ENCODE data around the gene DMRTA1. TPM values are rescaled to one million over a fixed set of nuclear protein-coding genes. Genes with fewer than 3 reads are reported as not detected.
"Not testable (repeated sequence)": the region's sequence is repeated elsewhere in the genome, so short reads cannot be mapped to it uniquely, and the experiment has no call there.

Gene DMRTA1
- total and polyA plus RNA-seq, 5 donors from 2014 or later, result not detected

- ATAC-seq (ENCODE audit: low read depth in 2 of 2) (no peak), DNase-seq (peak in 1 of 3 donors; percentile 39)
- no peaks in the 10 kb centered on the region for H3K36me3 Mint-ChIP-seq
- no peaks in the 10 kb centered on the region for H3K27me3 Mint-ChIP-seq
- H3K9me3 ChIP-seq (ENCODE audit: control insufficient read depth in 2 of 2, low read length in 2 of 2), result no peaks in the 10 kb centered on the region
- no peak overlapping the region for H3K4me3 Mint-ChIP-seq
- H3K9me3 Mint-ChIP-seq, result no peaks in the 10 kb centered on the region
- H3K36me3 ChIP-seq (ENCODE audit: control insufficient read depth, insufficient read depth, low read length), result no peaks in the 10 kb centered on the region
- H3K4me1 Mint-ChIP-seq, result no peaks in the 10 kb centered on the region
- no peaks in the 10 kb centered on the region for H3K27me3 ChIP-seq (ENCODE audit: control insufficient read depth, insufficient read depth, low read length)
- no peaks in the 10 kb centered on the region for H3K4me1 ChIP-seq (ENCODE audit: control insufficient read depth, insufficient read depth, low read length, poor library complexity, severe bottlenecking)
- H3K4me3 ChIP-seq (ENCODE audit: low read depth, low read length), result no peak overlapping the region
- H3K27ac Mint-ChIP-seq, result no peak overlapping the region
- H3K27ac ChIP-seq (ENCODE audit: insufficient read depth, low read length, poor library complexity, severe bottlenecking), result no peak overlapping the region
Observed at GRCh38 chr9:22469928-22470544, 23.4 kb downstream of the DMRTA1 start.

DNA sequence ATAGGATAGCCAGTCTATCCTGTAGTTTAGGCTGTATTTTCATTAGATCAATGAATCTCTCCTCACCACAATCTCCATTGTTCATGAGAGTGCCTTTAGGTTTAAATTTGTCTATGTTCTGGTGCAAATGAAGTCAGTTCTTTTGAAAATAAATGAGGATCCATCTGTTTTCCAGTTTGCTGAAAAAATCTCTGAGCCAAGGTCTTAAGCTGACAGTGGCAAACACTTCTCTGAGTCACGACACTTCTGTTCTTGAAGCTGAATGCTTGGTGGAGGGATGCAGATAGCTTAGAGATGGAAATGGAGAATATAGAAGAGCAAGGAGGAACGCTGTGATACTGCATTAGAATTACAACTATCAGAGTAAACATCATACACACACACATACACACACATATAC, 34.9 kb downstream of the DMRTA1 start:
- H3K9me3 Mint-ChIP-seq, result peaks cover 0 to 12% (median 4%) of the 10 kb centered on the region in 7 donors
- H3K27ac Mint-ChIP-seq, result no peak overlapping the region
- peaks cover 0 to 5% of the 10 kb centered on the region in 2 experiments for H3K9me3 ChIP-seq (ENCODE audit: control insufficient read depth in 2 of 2, low read length in 2 of 2)
- no peaks in the 10 kb centered on the region for H3K36me3 ChIP-seq (ENCODE audit: control insufficient read depth, insufficient read depth, low read length)
- no peak overlapping the region for H3K4me3 Mint-ChIP-seq
- peaks cover 4% of the 10 kb centered on the region for H3K27me3 Mint-ChIP-seq
- no peak overlapping the region for H3K4me3 ChIP-seq (ENCODE audit: low read depth, low read length)
- H3K27ac ChIP-seq (ENCODE audit: insufficient read depth, low read length, poor library complexity, severe bottlenecking), result no peak overlapping the region
- H3K36me3 Mint-ChIP-seq, result no peaks in the 10 kb centered on the region
- ATAC-seq (ENCODE audit: low read depth in 2 of 2) (no peak), DNase-seq (no peak)
- H3K4me1 Mint-ChIP-seq, result no peaks in the 10 kb centered on the region
- peaks cover 1% of the 10 kb centered on the region for H3K27me3 ChIP-seq (ENCODE audit: control insufficient read depth, insufficient read depth, low read length)
- H3K4me1 ChIP-seq (ENCODE audit: control insufficient read depth, insufficient read depth, low read length, poor library complexity, severe bottlenecking), result no peaks in the 10 kb centered on the region

GRCh38 chr9:22483528-22484070, 37.0 kb downstream of the DMRTA1 start:
- Mint-ChIP-seq H3K4me1 (no peaks in the 10 kb centered on the region), H3K9me3 (peaks cover 0 to 15% (median 2%) of the 10 kb centered on the region in 7 donors), H3K36me3 (no peaks in the 10 kb centered on the region), H3K27me3 (peaks cover 4% of the 10 kb centered on the region), H3K4me3 (no peak overlapping the region), H3K27ac (no peak overlapping the region)
- Histone ChIP-seq H3K36me3 (ENCODE audit: control insufficient read depth, insufficient read depth, low read length) (no peaks in the 10 kb centered on the region), H3K9me3 (ENCODE audit: control insufficient read depth in 2 of 2, low read length in 2 of 2) (peaks cover 0 to 5% of the 10 kb centered on the region in 2 experiments), H3K4me1 (ENCODE audit: control insufficient read depth, insufficient read depth, low read length, poor library complexity, severe bottlenecking) (no peaks in the 10 kb centered on the region), H3K27me3 (ENCODE audit: control insufficient read depth, insufficient read depth, low read length) (no peaks in the 10 kb centered on the region), H3K27ac (ENCODE audit: insufficient read depth, low read length, poor library complexity, severe bottlenecking) (no peak overlapping the region), H3K4me3 (ENCODE audit: low read depth, low read length) (no peak overlapping the region)
- no peak for DNase-seq
- no peak for ATAC-seq (ENCODE audit: low read depth in 2 of 2)

DNA sequence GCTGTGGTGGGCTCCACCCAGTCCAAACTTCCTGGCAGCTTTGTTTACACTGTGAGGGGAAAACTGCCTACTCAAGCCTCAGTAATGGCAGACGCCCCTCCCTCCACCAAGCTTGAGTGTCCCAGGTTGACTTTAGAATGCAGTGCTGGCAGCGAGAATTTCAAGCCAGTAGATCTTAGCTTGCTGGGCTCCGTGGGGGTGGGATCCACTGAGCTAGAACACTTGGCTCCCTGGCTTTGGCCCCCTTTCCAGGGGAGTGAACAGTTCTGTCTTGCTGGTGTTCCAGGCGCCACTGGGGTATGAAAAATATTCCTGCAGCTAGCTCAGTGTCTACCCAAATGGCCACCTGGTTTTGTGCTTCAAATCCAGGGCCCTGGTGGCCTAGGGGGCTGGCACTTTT, 49.6 kb downstream of the DMRTA1 start:
- DNase-seq; H3K27me3 ChIP-seq (ENCODE audit: control insufficient read depth, insufficient read depth, low read length); H3K4me1 Mint-ChIP-seq; H3K27me3 Mint-ChIP-seq; ATAC-seq (ENCODE audit: low read depth in 2 of 2); H3K4me3 ChIP-seq (ENCODE audit: low read depth, low read length); H3K9me3 ChIP-seq (ENCODE audit: control insufficient read depth in 2 of 2, low read length in 2 of 2); H3K4me1 ChIP-seq (ENCODE audit: control insufficient read depth, insufficient read depth, low read length, poor library complexity, severe bottlenecking); H3K4me3 Mint-ChIP-seq; H3K36me3 Mint-ChIP-seq; H3K27ac Mint-ChIP-seq; H3K27ac ChIP-seq (ENCODE audit: insufficient read depth, low read length, poor library complexity, severe bottlenecking); H3K9me3 Mint-ChIP-seq; H3K36me3 ChIP-seq (ENCODE audit: control insufficient read depth, insufficient read depth, low read length): not testable (repeated sequence)
